HUDEP-2 (cell line): ENCODE data around the gene L2HGDH.

ENCODE experiments used
- DNase-seq, 76 experiments: peaks; one replicate each; lab custom pipeline; 2025; ENCODE audit not compliant: unreplicated experiment in 76 of 76; lab: John Stamatoyannopoulos, UW

L2HGDH gene

DNA sequence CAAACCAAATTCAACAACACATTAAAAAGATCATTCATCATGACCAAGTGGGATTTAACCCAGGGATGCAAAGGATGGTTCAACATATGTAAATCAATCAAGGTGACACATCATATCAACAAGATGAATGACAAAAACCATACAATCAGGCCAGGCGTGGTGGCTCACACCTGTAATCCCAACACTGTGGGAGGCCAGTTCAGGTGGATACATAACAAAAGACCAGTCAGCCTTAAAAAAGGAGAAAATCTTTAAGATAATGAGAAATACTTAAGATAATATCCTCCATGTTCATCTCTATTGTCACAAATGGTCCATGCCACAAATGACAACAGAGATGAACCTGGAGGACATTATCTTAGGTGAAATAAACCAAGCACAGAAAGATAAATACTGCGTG is 12.4 kb downstream of the L2HGDH start:
- DNase-seq = no peak

- DNase-seq = no peak
Measured at GRCh38 chr14:50290306-50290705, 21.7 kb downstream of the L2HGDH start.

DNA sequence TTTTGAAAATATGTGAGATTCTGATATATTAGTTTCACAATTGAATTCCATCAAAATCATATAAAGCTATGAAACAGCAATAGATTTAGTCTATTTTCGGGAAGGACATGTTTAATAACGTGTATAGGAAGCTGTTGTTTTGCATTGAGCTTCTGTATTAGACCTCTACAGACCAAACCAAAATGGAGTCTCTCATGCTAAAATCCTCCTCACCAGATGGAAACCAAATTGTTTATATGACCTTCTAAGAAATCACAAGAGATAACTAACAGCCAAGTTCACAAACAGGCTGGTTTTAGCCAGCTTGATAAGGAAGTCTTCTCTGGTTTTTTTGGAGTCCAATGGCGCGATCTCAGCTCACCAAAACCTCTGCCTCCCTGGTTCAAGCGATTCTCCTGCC is 23.9 kb downstream of the L2HGDH start:
- DNase-seq = no peak

DNA sequence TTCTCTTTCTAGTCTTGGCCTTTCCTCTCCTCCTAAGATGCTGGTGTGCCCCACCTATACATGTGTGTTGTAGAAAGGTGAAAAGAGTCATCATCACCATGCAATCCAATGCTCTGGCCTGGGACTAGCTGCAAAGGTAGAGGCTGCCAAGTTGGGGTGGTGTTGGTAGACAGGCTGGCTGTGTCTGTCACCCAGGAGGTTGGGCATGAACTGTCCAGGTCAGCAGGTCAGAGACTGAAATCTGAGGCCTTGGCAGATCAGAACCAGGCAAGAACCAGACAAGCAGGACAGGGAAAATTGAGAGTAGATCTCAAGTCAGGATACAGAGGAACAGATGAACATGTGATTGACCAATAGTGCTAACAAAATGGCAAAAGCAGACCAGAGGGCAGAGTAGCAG is 26.2 kb downstream of the L2HGDH start:
- no peak for DNase-seq

- DNase-seq = no peak
Measured at GRCh38 chr14:50272498-50272897, 39.5 kb downstream of the L2HGDH start.

DNA sequence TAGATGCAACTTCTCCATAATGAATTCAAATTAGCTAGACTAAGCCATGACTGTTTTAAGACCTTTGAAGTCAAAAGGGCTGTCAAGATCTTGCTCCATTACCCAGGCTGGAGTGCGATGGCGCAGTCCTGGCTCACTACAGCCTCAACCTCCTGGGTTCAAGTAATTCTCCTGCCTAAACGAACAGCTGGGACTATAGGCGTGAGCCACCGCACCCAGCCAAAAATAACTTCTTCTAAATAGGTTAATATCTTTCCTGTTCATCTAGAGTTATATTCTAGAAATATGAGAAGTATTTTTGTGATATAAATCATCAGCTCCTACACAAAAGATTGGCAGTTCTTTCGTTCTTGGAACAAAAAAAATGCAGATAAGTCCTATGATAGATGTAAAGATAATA is 41.1 kb downstream of the L2HGDH start:
- DNase-seq = no peak

- no peak for DNase-seq
Measured at GRCh38 chr14:50265029-50265428, 47.0 kb downstream of the L2HGDH start.

GRCh38 chr14:50263321-50263720 is 48.7 kb downstream of the L2HGDH start:
- no peak for DNase-seq

DNA sequence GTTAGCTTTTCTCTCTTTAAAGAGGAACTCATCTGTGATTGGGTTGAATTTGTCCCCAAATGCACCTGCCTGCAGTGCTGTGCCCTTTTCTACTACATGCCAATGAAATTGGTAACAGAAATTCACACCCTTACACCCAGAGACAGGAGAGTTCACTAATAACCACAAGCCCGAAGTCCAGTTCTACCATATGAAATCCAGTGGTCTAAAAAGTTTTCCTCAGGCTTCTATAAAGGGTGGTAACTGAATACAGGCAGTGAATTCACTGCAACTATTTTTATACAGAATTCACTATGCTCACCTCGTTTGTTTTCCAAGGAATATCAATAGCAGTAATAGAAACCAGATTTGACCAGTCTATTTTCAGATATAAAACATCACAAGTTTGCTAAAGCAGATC is 49.2 kb downstream of the L2HGDH start:
- no peak for DNase-seq

GRCh38 chr14:50260511-50260910 is 51.5 kb downstream of the L2HGDH start:
- peak in 21 of 76 experiments; percentile 2 to 42 (median 20) for DNase-seq

DNA sequence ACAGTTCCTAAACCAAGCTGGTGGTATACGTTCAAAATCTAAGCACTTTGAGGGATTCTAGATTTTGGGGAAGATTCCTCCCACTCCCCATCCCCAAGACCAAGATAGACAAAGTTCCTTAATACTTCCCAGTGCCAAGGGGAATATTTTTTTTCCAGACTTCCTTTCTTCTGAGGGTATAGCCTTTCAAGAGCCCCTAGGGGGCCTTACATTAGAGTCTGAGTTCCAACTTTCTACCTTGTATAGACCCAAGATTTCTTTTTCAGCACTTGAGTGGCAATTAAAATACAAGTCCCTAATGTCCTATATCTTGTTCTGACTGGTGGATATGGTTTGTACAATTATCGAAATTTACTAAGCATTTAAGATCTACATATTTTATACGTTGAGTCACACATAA is 52.0 kb downstream of the L2HGDH start:
- no peak for DNase-seq

GRCh38 chr14:50257732-50258131 is 54.3 kb downstream of the L2HGDH start:
- DNase-seq = peak in 37 of 76 experiments; percentile 3 to 75 (median 41)

DNA sequence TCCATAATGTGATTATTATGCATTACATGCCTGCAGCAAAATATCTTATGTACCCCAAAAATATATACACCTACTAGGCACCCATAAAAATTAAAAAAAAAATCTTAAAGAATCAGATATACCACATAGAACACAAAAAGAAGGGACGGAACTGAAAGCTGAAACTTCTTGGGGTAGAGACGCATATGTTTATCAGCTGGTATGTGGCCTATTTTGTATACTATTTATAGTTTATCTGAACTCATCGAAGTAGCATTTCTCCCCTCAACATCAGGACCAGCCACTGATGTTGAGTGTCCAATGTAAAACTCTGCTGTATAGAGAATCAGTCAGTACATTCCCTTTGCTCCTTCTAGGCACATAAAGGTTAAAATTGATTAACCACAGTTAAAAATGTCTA is 57.8 kb downstream of the L2HGDH start:
- no peak for DNase-seq

GRCh38 chr14:50249136-50249775 is 62.8 kb downstream of the L2HGDH start:
- peak in 9 of 76 experiments; percentile 5 to 35 (median 11) for DNase-seq

DNA sequence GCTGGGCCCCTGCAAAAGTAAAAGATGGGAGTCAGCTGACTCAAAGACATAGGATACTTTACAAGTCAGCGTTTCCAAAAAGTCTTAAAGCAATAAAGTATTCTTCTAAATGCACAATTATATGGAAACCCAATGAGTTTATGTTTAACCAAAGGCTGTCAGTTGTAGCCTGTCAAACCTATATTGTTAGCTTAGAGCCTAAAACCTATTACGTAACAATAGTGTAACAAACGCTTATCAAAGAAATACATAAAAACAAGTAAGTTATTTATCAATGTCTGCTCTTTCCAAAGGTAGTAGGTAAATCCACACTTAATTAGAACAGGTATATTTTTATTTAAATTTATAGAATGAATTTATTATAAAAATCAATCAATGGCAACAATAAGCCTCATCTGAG is 64.8 kb downstream of the L2HGDH start:
- DNase-seq = no peak

DNA sequence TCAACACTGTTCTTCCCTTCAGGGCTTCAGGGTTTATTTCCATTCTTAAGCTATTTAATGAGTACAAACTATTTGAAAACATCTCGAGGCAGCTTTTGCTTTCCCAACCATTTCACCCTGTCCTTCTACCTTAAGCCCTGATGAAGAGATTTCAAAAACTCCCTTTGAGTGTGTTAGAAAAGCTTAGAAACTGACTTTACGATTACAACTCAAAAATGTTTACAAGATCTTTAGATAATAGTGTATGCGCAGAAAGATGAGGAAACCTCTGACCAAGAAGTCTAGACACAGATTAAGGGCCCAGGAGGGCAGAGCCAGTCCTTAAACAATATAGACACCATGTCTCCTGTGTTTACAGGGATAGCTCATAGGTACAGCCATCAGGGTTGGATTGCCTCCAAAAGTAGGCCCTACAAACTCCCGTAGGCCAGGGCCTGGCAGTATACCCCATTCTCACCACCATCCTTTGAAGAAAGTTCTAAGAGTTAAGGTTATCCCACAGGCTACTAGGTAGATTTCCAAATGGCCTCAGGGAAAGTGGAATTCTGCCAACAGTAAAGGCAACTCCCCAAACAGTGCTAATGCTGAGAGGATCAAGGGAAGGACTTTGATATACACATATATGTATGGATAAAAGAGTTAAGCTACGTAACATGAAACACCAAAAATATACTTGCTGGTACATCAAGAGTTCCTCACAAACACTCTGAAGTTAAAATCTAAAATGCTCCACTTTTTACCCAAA is 69.3 kb downstream of the L2HGDH start:
- DNase-seq = no peak

DNA sequence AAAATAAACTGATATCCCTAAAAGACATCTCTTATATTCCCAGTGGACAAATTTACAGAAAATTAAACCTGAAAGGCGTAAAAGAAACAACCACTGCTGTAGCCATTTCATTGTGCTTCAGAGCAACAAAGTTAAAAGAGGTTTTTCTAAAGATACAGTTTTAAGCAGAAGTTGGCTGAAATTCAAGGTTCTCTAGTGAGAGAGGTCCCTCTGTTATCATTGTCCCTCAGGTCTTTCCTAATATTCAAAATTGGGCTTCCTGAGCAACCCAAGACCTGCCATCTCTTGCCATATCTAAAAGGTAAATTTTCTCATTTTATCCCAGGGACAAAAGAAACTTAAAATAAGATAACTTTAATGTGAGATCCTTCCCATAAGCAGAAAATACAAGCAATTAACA is 69.9 kb downstream of the L2HGDH start:
- DNase-seq = no peak

GRCh38 chr14:50237427-50237826 is 74.6 kb downstream of the L2HGDH start:
- DNase-seq = no peak

DNA sequence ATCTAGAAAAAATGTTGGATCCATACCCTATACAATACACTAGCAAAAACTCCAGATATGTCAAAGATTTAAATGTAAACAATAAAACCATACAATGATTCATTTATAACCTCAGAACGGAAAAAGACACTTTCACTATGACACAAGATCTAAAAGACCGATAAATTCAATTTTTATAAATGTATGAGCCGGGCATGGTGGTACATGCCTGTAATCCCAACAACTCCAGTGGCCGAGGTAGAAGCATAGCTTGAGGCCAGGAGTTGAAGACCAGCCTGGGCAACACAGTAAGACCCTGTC is 78.1 kb downstream of the L2HGDH start:
- no peak for DNase-seq

GRCh38 chr14:50233166-50233950 is 78.7 kb downstream of the L2HGDH start:
- DNase-seq = no peak

- DNase-seq = no peak
Measured at GRCh38 chr14:50232276-50232642, 79.8 kb downstream of the L2HGDH start.
